H1 (cell line): Measurements from ENCODE around the gene FRMPD1. TPM values are rescaled to one million over a fixed set of nuclear protein-coding genes. Genes with fewer than 3 reads are reported as not detected.

Source experiments
- CTCF ChIA-PET: fragments of 300-600 bp; sonication (Branson Sonifier 250); formaldehyde crosslinking; loops from one replicate; lab custom pipeline; 2021; ENCODE audit not compliant: partially characterized antibody; lab: Charles Lee
- POLR2A ChIA-PET: fragments of 300-600 bp; sonication (Branson Sonifier 250); formaldehyde crosslinking; loops from one replicate; lab custom pipeline; 2021; ENCODE audit warnings: inconsistent platforms; ENCODE audit not compliant: partially characterized antibody; lab: Charles Lee
- DNase-seq, 2 experiments: peaks; one replicate each; pipeline versions ENCODE4 v3.0.0 to v3.0.0-alpha.2; 2010 to 2022; ENCODE audit warnings: low spot score in 2 of 2, low read depth in 1 of 2, mixed read lengths in 1 of 2
- FAIRE-seq: peaks from 2 replicates; lab custom pipeline; 2011; peaks lifted over from hg19 to GRCh38; lab: Jason Lieb, UNC
- H2AFZ ChIP-seq: 2 replicates; pipeline ENCODE4 v1.8.1; 2012; ENCODE audit warnings: low read length, inconsistent platforms
- H2AK5ac ChIP-seq: 2 replicates; pipeline ENCODE4 v1.6.1; 2013; ENCODE audit warnings: low read depth, low read length
- H2BK120ac ChIP-seq: replicated peaks from 2 replicates; pipeline ENCODE3; 2013; ENCODE audit warnings: low read depth, low read length, inconsistent platforms
- H2BK12ac ChIP-seq: 2 replicates; pipeline ENCODE4 v1.6.1; 2013; ENCODE audit warnings: low read depth, low read length
- H2BK15ac ChIP-seq: 2 replicates; pipeline ENCODE4 v1.6.1; 2013; ENCODE audit warnings: low read length
- H2BK20ac ChIP-seq: 2 replicates; pipeline ENCODE4 v1.6.1; 2013; ENCODE audit warnings: low read length
- H2BK5ac ChIP-seq: 2 replicates; pipeline ENCODE4 v1.6.1; 2013; ENCODE audit warnings: low read depth, low read length
- H3K14ac ChIP-seq: 2 replicates; pipeline ENCODE4 v1.6.1; 2013; ENCODE audit warnings: inconsistent platforms; ENCODE audit not compliant: insufficient read length
- H3K18ac ChIP-seq: 2 replicates; pipeline ENCODE4 v1.6.1; 2013; ENCODE audit warnings: low read length; ENCODE audit errors: extremely low read depth
- H3K23ac ChIP-seq: 2 replicates; pipeline ENCODE4 v1.6.1; 2013; ENCODE audit warnings: inconsistent platforms; ENCODE audit not compliant: insufficient read length
- H3K23me2 ChIP-seq: 2 replicates; pipeline ENCODE4 v1.6.1; 2013; ENCODE audit warnings: low read depth, low read length
- H3K27ac ChIP-seq: 2 replicates; pipeline ENCODE4 v1.6.1; 2011; ENCODE audit warnings: low read depth, low read length, inconsistent platforms
- H3K27me3 ChIP-seq, 4 experiments: replicated peaks in 1 of 4; 1 replicate in 1 of 4; 2 replicates in 3 of 4; pipeline versions ENCODE4 v1.6.1 to v1.8.1; 2011 to 2013; ENCODE audit warnings: low read length in 3 of 4, mild to moderate bottlenecking in 3 of 4, inconsistent platforms in 2 of 4, mixed read lengths in 2 of 4, moderate library complexity in 1 of 4; ENCODE audit not compliant: control insufficient read depth in 3 of 4, insufficient read depth in 3 of 4; ENCODE audit errors: extremely low read depth in 1 of 4
- H3K36me3 ChIP-seq, 4 experiments: 2 replicates each; pipeline versions ENCODE4 v1.6.1 to v1.8.1; 2011 to 2013; ENCODE audit warnings: mild to moderate bottlenecking in 4 of 4, low read length in 3 of 4, moderate library complexity in 2 of 4, control low read depth in 1 of 4, inconsistent platforms in 1 of 4; ENCODE audit not compliant: insufficient read depth in 4 of 4, control insufficient read depth in 2 of 4
- H3K4ac ChIP-seq: replicated peaks from 2 replicates; pipeline ENCODE3; 2013; ENCODE audit warnings: low read length, low read depth, mixed read lengths, inconsistent platforms; ENCODE audit not compliant: insufficient read length
- H3K4me1 ChIP-seq, 4 experiments: replicated peaks in 1 of 4; 1 replicate in 1 of 4; 2 replicates in 3 of 4; pipeline versions ENCODE4 v1.6.1 to v1.8.1; 2011 to 2013; ENCODE audit warnings: low read length in 3 of 4, inconsistent platforms in 2 of 4, mixed read lengths in 1 of 4; ENCODE audit not compliant: insufficient read depth in 4 of 4, control insufficient read depth in 3 of 4
- H3K4me2 ChIP-seq, 2 experiments: 2 replicates each; pipeline versions ENCODE4 v1.6.1 to v1.8.1; 2011 to 2013; ENCODE audit warnings: low read depth in 2 of 2, low read length in 2 of 2, control low read depth in 1 of 2, inconsistent platforms in 1 of 2, mild to moderate bottlenecking in 1 of 2; ENCODE audit not compliant: insufficient read depth in 1 of 2
- H3K4me3 ChIP-seq, 4 experiments: fragments of 200-600, 300-600 bp in 1 of 4; sonication (generic), shearing (Covaris generic), sonication (Bioruptor Twin) in 1 of 4; 2 replicates each; pipeline versions ENCODE4 v1.5.1 to v1.8.1; 2011 to 2016; ENCODE audit warnings: low read length in 4 of 4, low read depth in 3 of 4, control low read depth in 2 of 4, inconsistent platforms in 2 of 4, mild to moderate bottlenecking in 2 of 4, mixed read lengths in 1 of 4, moderate library complexity in 1 of 4; ENCODE audit not compliant: insufficient read depth in 2 of 4; ENCODE audit errors: extremely low read depth in 1 of 4
- H3K56ac ChIP-seq: replicated peaks from 2 replicates; pipeline ENCODE3; 2013; ENCODE audit warnings: low read depth, mild to moderate bottlenecking, mixed read lengths, low read length, inconsistent platforms; ENCODE audit not compliant: insufficient read length
- H3K79me1 ChIP-seq: 2 replicates; pipeline ENCODE4 v1.6.1; 2013; ENCODE audit warnings: low read depth, low read length, control low read depth
- H3K79me2 ChIP-seq, 2 experiments: 2 replicates each; pipeline versions ENCODE4 v1.6.1 to v1.8.1; 2012 to 2013; ENCODE audit warnings: low read length in 2 of 2, mild to moderate bottlenecking in 2 of 2, inconsistent platforms in 1 of 2; ENCODE audit not compliant: insufficient read depth in 2 of 2, control insufficient read depth in 1 of 2
- H3K9ac ChIP-seq, 4 experiments: replicated peaks in 1 of 4; 1 replicate in 1 of 4; 2 replicates in 3 of 4; pipeline versions ENCODE4 v1.6.1 to v1.8.1; 2011 to 2013; ENCODE audit warnings: low read depth in 3 of 4, low read length in 3 of 4, control low read depth in 2 of 4, mild to moderate bottlenecking in 2 of 4, moderate library complexity in 2 of 4, inconsistent platforms in 1 of 4; ENCODE audit errors: extremely low read depth in 1 of 4
- H3K9me3 ChIP-seq, 2 experiments: 2 replicates each; pipeline versions ENCODE4 v1.6.1 to v1.8.1; 2012 to 2013; ENCODE audit warnings: mild to moderate bottlenecking in 2 of 2, moderate library complexity in 2 of 2, control low read depth in 1 of 2, inconsistent platforms in 1 of 2, low read depth in 1 of 2, low read length in 1 of 2, mixed read lengths in 1 of 2; ENCODE audit not compliant: insufficient read depth in 2 of 2
- H4K20me1 ChIP-seq, 2 experiments: replicated peaks in 1 of 2; 2 replicates each; pipeline versions ENCODE3 to v1.8.1; 2011 to 2013; ENCODE audit warnings: inconsistent platforms in 2 of 2, low read length in 2 of 2, mild to moderate bottlenecking in 1 of 2; ENCODE audit not compliant: insufficient read depth in 2 of 2, control insufficient read depth in 1 of 2
- H4K5ac ChIP-seq: 2 replicates; pipeline ENCODE4 v1.6.1; 2013; ENCODE audit warnings: low read length, low read depth, mixed read lengths, inconsistent platforms; ENCODE audit not compliant: insufficient read length
- H4K8ac ChIP-seq: 2 replicates; pipeline ENCODE4 v1.8.0; 2013; ENCODE audit warnings: mild to moderate bottlenecking, moderate library complexity, low read length, inconsistent platforms; ENCODE audit not compliant: insufficient read depth; ENCODE audit errors: extremely low read depth
- H4K91ac ChIP-seq: replicated peaks from 2 replicates; pipeline ENCODE3; 2013; ENCODE audit warnings: low read length, mixed read lengths, inconsistent platforms; ENCODE audit not compliant: insufficient read length
- ATF2 ChIP-seq: IDR thresholded peaks from 2 replicates; pipeline ENCODE4 v1.6.1; 2012; ENCODE audit warnings: low read length, inconsistent platforms
- BACH1 ChIP-seq: IDR thresholded peaks from 2 replicates; pipeline ENCODE4 v1.6.1; 2012; ENCODE audit warnings: low read length, improper control_type of control experiment
- BRCA1 ChIP-seq: IDR thresholded peaks from 2 replicates; pipeline ENCODE4 v1.6.1; 2012; ENCODE audit warnings: low read depth, low read length, improper control_type of control experiment
- CEBPB ChIP-seq: IDR thresholded peaks from 2 replicates; pipeline ENCODE4 v1.6.1; 2012; ENCODE audit warnings: low read depth, low read length
- EGR1 ChIP-seq: IDR thresholded peaks from 2 replicates; pipeline ENCODE4 v1.6.1; 2011; ENCODE audit warnings: low read depth, low read length, borderline replicate concordance
- JUN ChIP-seq: IDR thresholded peaks from 2 replicates; pipeline ENCODE4 v1.6.1; 2011; ENCODE audit warnings: low read depth, mild to moderate bottlenecking, improper control_type of control experiment, low read length
- NRF1 ChIP-seq: IDR thresholded peaks from 2 replicates; pipeline ENCODE4 v1.6.1; 2011; ENCODE audit warnings: mild to moderate bottlenecking, low read depth, low read length, improper control_type of control experiment
- PHF8 ChIP-seq: fragments of 200-600 bp; sonication (generic); conservative IDR thresholded peaks from 2 replicates; pipeline ENCODE4 v1.7.1; 2012; ENCODE audit warnings: low read depth, mild to moderate bottlenecking, inconsistent platforms, low read length, moderate library complexity
- RNF2 ChIP-seq: fragments of 200-900, 300-1000 bp; sonication (generic); IDR thresholded peaks from 2 replicates; pipeline ENCODE4 v1.7.1; 2016; ENCODE audit warnings: borderline replicate concordance, low read depth, mild to moderate bottlenecking, antibody characterized with exemption, low read length; ENCODE audit not compliant: poor library complexity, severe bottlenecking; ENCODE audit errors: missing control alignments
- SIRT6 ChIP-seq: IDR thresholded peaks from one replicate; pipeline ENCODE4 v1.7.1; 2012; ENCODE audit warnings: low read length, inconsistent platforms
- SP2 ChIP-seq: IDR thresholded peaks from 2 replicates; pipeline ENCODE4 v1.6.1; 2012; ENCODE audit warnings: mild to moderate bottlenecking, low read length, inconsistent platforms
- TAF1 ChIP-seq: IDR thresholded peaks from 2 replicates; pipeline ENCODE4 v1.6.1; 2011; ENCODE audit warnings: mild to moderate bottlenecking, low read depth, low read length
- TAF7 ChIP-seq: optimal IDR thresholded peaks from 2 replicates; pipeline ENCODE3; 2011; ENCODE audit warnings: low read depth, mild to moderate bottlenecking, inconsistent platforms, low read length, moderate library complexity, borderline replicate concordance
- WGBS, 2 experiments: shearing (Covaris generic) in 1 of 2; methylation state at CpG; one replicate each; pipeline versions ENCODE4 v1.1.6 to v1.1.7; 2013 to 2015; ENCODE audit warnings: low lambda C conversion rate in 2 of 2, mixed read lengths in 2 of 2, inconsistent platforms in 1 of 2, low coverage in 1 of 2, missing lambda C conversion rate in 1 of 2; ENCODE audit not compliant: insufficient replicate concordance in 2 of 2, insufficient coverage in 1 of 2, insufficient read length in 1 of 2; ENCODE audit errors: extremely low coverage in 1 of 2, missing lambda C conversion rate in 1 of 2; 5-methylcytosine and 5-hydroxymethylcytosine counted together
- polyA plus RNA-seq, 7 experiments: library from polyadenylated mRNA; depleted of rRNA in 3 of 7; stranded (reverse) in 5 of 7; unstranded in 2 of 7; fragments of >200 nt in 5 of 7; fragments of 200-250 nt in 2 of 7; gene quantifications; 1 replicate in 5 of 7; 2 replicates in 1 of 7; 4 replicates in 1 of 7; pipeline versions ENCODE4 v1.2.1 to v1.2.3, GENCODE V29; 2011 to 2013; ENCODE audit warnings: missing spikeins in 2 of 7, mixed read lengths in 2 of 7
- total RNA-seq: library from RNA; stranded (reverse); fragmentation: NEBNext Ultra II Directional; extraction: Animal tissue kit (Norgen Biotek cat#: 25700); gene quantifications from 2 replicates; pipeline ENCODE4 v1.2.1, GENCODE V29; 2021

Gene FRMPD1
- total and polyA plus RNA-seq, 2 of the 8 experiments (the other 6 are each of a cell fraction or from before 2014, with no cell fraction given): 0.27 to 0.32 TPM

- Histone ChIP-seq H2BK12ac (no peak overlapping the region), H3K9ac (no peak overlapping the region), H4K20me1 (peaks cover 0 to 4% of the 10 kb centered on the region in 2 experiments), H4K8ac (no peak overlapping the region), H3K27me3 (peaks cover 21 to 42% (median 41%) of the 10 kb centered on the region in 4 experiments), H3K4me1 (peaks cover 0 to 9% (median 4%) of the 10 kb centered on the region in 4 experiments; a peak in 5 of 7 replicates), H2BK120ac (no peak overlapping the region), H3K79me2 (no peaks in the 10 kb centered on the region), H3K4ac (no peak overlapping the region), H3K56ac (no peak overlapping the region), H3K4me3 (no peak overlapping the region), H3K18ac (no peak overlapping the region), H2BK15ac (no peak overlapping the region), H2AK5ac (no peak overlapping the region), H3K23me2 (peaks cover 11% of the 10 kb centered on the region), H2BK5ac (no peak overlapping the region), H2AFZ (no peak overlapping the region), H4K91ac (no peak overlapping the region), H2BK20ac (no peak overlapping the region), H3K79me1 (no peaks in the 10 kb centered on the region), H3K23ac (no peak overlapping the region), H4K5ac (no peak overlapping the region), H3K14ac (no peak overlapping the region), H3K27ac (no peak overlapping the region), H3K9me3 (no peaks in the 10 kb centered on the region), H3K36me3 (no peaks in the 10 kb centered on the region), H3K4me2 (no peak overlapping the region)
- DNase-seq: no peak
- FAIRE-seq: no peak
- CTCF ChIA-PET: interaction anchor here (1.3 to 1.8 kb wide), 2 partner anchors 9 to 11 kb away, joined by 3 to 5 read pairs; no protein-coding TSS in a partner anchor
- 92% methylated on average over 2 of the region's 2 CpGs; no CpG with 5 or more reads in 1 of the 2 experiments for WGBS, 2 experiments
- POLR2A ChIA-PET: no interaction called here
- TF ChIP-seq SIRT6 (no peak), CEBPB (no peak), TAF7 (no peak), TAF1 (no peak), PHF8 (no peak), JUN (no peak), ATF2 (no peak), BACH1 (no peak), SP2 (no peak), RNF2 (no peak), EGR1 (no peak), BRCA1 (no peak), NRF1 (no peak)
Measured at GRCh38 chr9:37653385-37653784, 2.6 kb downstream of the FRMPD1 start.
